HG03066 (cell line): ENCODE measurements around the gene CEP128.

Experiments used
- ATAC-seq: cut with Tn5 transposase; IDR thresholded peaks from one replicate; pipeline ENCODE4 v1.9.1; 2021; ENCODE audit warnings: low read depth; ENCODE audit not compliant: unreplicated experiment

CEP128 gene

GRCh38 chr14:80565001-80565400, 376.5 kb downstream of the CEP128 start:
- ATAC-seq = no peak

- ATAC-seq = no peak
Observed at GRCh38 chr14:80564051-80564450, 377.5 kb downstream of the CEP128 start.

GRCh38 chr14:80560800-80561657, 380.5 kb downstream of the CEP128 start:
- ATAC-seq = no peak

- ATAC-seq = no peak
Observed at GRCh38 chr14:80554139-80554538, 387.4 kb downstream of the CEP128 start.

- no peak for ATAC-seq
Observed at GRCh38 chr14:80549141-80549540, 392.4 kb downstream of the CEP128 start.

DNA sequence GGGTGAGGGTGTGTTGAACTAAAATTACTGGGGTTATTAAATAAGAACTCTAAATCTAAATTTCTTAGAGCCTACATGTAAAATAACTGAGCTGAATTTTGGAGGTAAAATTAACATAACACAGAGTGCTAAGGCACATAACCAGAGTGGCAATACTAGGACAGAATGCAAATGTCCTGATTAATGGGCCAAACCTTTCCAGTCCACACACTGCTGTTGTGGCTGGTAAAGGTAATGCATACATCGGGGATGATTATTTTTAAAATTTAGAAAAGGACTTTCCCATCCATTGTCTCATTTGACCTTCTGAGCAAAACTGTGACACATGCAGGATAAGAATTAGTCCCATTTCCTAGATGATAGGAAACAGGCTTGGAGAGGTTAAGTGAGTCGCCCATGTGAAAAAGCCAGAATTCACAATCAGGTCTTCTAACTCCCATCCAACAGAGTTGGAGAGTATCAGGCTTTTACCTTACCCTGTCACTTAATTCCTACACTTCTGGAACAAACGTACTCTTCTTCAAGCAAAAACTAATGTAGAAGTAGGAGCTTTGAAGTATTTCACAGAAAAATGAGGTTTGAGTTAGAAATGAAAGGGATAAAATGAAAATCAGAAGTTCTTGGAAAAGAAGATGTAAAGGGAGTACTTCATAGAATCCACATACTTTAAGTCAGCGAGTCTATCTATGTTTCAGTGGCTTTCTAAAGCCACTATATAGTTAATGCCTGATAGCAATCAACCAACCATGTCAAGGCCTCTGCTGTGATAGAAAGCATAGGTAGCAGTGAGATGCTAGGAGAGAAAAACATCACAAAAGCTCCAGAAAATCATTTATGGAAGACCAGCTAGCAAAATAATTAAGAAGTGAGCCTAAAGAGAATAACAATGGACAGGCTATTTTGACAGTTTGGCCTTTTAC, 395.3 kb downstream of the CEP128 start:
- no peak for ATAC-seq

DNA sequence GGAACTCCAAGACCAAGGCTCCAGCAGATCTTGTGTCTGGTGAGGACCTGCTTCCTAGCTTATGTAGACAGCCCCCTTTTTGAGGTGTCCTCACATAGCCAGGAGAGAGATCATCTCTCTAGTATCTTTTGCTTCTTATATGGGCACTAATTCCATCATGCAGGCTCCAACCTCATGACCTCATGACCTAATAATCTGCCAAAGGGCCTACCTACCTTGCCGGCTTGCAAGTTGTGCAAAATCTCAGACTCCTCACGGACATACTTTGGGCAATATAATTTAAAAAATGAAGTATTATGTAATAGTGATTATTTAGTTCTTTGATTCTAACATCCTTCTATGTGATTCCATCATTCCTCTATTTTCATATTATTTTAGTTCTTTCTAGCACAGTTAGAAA, 397.2 kb downstream of the CEP128 start:
- no peak for ATAC-seq

DNA sequence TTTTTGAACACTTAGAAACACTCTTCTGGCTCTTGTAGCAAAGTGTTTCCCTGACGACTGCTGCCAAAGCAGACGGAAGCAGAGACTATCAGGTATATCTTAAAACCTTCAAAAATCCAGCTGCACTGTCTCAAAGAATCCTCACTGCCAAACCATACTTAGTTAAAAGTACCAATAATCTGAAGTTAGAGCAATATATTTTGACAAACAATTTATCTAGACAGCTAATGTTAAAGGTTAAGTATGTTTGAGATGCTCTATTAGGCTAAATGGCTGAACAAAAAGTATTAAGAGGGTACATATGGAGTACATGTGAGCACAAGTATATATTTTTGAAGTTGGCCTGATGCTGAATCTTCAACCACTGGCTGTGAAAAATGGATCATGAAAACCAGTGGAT, 398.3 kb downstream of the CEP128 start:
- ATAC-seq = no peak

- no peak for ATAC-seq
Observed at GRCh38 chr14:80538633-80539375, 402.7 kb downstream of the CEP128 start.

GRCh38 chr14:80537626-80538025, 403.9 kb downstream of the CEP128 start:
- no peak for ATAC-seq

GRCh38 chr14:80536456-80536855, 405.1 kb downstream of the CEP128 start:
- no peak for ATAC-seq

DNA sequence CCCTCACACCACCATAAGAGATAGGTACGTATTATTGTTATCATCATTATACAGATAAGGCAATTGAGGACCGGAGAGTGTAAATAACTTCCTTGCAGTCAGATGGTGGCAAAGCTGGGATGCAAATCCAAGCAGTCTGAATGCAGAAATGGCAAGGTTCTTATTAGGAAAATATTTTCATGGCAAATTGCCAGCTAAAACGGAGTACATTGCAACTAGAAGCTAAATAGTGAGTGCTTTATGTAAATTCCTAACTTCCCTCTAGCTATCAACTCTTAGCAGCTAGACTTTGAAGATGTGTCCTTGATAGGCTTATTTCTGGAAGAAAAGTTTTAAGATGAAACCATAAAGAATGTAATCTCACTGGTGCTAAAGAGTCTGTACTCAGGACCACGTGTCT, 406.4 kb downstream of the CEP128 start:
- ATAC-seq = no peak

DNA sequence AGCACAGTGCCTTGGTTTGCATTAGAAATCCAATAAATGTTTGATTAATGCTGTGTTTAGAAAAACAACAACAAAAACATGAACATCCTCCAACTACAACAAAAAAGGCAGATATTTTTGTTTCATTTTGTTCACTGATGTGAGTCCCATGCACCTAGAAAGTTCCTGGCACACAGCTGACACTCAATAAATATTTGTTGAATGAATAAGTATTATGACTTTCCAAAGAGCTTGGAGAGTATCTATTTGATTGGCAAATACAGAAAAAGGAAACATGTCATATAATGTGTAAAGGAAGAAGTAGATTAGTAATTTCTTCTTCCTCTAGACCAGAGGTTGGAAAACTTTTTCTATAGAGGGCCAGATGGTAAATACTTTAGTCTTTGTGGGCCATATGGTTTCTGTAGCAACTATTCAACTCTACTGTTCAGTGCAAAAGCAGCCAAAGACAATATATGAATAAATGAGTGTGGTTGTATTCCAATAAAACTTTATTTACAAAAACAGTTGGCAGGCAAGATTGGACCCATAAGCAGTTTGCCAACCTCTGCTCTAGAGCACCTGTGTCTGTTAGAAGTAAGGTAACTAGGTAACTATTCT, 417.9 kb downstream of the CEP128 start:
- no peak for ATAC-seq

DNA sequence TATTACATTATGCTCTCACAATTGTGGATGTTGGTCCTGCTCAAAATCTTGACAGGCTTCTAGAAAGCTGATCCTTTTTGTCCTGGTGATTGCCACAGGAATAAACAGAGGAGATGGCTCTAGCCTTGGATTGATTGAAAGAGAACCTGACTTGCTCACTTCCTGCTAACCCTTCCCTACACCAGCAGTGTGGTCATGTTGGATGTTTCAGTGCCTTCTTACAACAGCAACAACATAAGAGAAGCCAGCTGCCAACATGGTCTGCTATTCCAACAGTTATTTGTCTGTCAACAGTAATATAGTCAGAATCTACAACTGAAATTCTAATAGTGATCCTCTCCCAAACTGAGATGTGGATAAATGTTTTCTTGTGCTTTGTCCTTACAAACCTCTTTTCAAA, 418.6 kb downstream of the CEP128 start:
- no peak for ATAC-seq

GRCh38 chr14:80522411-80522810, 419.1 kb downstream of the CEP128 start:
- ATAC-seq = no peak

- no peak for ATAC-seq
Observed at GRCh38 chr14:80521456-80521855, 420.1 kb downstream of the CEP128 start.

GRCh38 chr14:80519002-80519401, 422.5 kb downstream of the CEP128 start:
- ATAC-seq = no peak

GRCh38 chr14:80518173-80518572, 423.4 kb downstream of the CEP128 start:
- ATAC-seq = no peak

GRCh38 chr14:80507292-80507869, 434.2 kb downstream of the CEP128 start:
- no peak for ATAC-seq

DNA sequence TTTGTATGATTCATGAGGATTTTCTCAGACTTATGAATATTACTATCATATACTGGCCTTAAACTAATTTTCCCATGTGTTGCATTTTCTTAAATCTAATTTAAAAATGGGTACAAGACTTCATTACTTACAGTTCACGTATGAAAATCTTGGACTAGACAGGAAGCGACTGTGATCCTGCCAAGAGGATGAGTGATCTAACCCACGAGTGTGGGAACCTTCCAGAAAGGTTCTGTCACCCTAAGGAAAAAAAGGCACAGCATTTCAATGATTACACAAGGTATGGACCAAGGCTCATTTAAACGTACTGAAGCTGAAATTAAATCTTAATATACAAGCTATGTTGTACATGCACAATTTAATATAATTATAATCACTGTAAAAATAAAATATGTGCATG, 436.8 kb downstream of the CEP128 start:
- ATAC-seq = no peak
